NCI-H187 treated with DMSO at 0.1 percent for 48 hours (cell line): ENCODE measurements around the gene RRP1.
"Not testable (repeated sequence)": the region's sequence is repeated elsewhere in the genome, so short reads cannot be mapped to it uniquely, and the experiment has no call there.

Source experiments
- DNase-seq: peaks from one replicate; lab custom pipeline; 2025; lab: John Stamatoyannopoulos, UW

The RRP1 gene

DNA sequence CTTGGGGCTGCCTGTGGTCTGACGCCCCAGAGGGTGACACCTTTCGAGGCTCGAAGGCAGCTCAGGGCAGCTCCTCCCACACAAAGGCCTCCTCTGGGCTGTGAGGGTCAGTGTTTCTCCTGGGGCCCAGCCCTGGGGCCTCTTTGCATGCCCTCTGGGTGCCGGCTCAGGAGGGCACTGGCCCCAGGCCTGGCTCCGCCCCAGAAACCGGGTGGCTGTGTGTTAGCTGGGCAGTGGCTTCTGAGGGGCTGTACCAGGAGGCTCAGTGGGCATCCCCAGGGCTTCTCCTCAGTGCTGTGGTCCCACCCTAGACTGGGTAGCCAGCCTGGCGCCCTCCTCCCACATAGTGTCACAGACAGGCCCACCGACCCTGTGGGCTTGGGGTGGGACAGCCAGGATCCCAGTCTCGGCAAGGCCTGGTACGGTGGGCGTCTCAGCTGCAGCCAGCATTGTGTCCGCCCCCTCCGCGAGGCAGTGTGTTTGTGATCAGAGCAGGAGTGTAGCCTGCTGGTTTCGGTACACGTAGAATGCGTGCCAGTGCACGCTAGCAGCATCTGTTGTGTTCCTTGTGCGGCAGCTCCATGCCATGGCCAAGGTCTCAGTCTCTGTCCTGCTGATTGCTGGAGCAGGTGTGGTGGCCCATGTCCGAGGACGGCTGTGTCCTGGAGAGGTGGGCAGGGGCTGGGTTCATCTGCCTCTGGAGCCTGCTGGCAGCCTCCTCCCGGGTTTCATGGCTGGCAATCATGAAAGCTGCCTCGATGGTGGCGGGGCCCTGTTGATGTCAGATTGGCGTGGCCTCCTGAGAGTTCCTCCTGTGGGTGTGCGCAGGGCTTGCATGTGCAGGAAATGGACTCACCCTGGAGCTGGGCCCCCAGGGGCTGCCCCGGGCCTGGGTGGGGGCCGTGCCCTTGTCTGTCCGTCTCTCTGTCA is 28.0 kb downstream of the RRP1 start:
- no peak for DNase-seq

DNA sequence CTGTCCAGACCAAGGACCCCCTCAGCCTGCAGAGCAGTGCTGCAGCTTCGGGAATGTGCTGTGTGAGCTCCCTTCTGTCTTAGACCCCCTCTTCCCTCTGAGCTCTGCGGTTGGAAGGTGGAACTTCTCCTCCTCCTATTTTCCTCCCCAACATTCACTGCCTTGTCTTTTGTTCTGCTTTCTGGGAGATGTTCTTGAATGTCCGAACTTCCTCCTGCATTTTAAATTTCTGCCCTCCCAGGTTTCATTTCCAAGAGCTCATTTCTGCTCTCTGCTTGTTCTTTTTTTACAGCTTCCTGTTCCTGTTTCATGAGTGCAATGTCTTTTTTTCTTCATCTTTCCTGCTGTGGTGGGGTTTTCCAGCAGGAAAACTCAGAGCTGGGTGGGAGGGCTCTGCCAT is 29.3 kb downstream of the RRP1 start:
- no peak for DNase-seq

DNA sequence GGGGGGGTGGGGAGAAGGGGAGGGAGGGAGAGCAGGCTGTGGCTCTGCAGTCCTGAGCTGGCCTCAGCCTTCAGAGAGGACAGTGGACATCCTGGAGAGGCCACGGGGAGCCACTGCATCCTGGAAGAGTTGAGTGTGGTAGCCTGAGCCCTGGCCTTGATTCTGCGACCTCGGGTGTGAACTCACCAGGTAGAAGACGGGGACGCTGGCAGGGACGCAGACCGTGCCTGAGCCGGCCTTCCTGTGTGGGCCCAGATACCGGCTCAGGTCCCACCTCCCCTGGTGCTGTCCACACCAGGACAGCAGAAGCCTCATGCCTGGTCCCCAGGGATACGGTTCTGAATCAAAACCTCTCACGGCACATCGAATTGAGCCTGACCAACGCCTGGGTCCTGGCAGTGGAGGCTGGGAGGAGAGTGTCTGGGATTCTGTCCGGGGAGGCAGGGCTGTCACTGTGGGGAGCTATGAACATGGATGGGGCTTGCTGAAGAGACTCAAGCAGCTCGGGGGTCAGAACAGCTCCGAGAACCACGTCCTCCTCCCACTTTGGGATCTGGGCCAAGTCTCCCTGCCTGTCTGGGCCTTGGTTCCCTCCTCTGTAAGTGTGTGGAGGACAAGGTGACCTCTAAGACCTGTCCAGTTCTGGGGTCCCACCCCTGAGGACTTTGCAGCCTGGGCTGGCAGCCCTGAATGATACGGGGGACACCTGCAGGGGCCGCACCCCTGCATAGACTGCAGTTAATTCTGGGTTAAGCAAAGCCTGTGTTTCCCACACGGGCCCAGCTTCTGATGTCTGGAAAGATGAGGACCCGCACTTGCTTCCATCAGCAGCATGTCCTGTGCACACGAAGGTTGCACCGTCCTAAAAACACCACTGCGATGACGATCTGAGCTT is 30.4 kb downstream of the RRP1 start:
- DNase-seq, result no peak

GRCh38 chr21:43820466-43820865 is 31.1 kb downstream of the RRP1 start:
- no peak for DNase-seq

DNA sequence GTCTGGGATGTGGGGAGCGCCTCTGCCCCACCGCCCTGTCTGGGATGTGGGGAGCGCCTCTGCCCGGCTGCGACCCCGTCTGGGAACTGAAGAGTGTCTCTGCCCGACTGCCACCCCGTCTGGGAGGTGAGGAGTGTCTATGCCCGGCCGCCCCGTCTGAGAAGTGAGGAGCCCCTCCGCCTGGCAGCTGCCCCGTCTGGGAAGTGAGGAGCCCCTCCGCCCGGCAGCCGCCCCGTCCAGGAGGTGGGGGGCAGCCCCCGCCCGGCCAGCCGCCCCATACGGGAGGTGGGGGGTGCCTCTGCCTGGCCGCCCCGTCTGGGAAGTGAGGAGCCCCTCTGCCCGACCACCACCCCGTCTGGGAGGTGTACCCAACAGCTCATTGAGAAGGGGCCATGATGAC is 32.8 kb downstream of the RRP1 start:
- DNase-seq, result not testable (repeated sequence)

DNA sequence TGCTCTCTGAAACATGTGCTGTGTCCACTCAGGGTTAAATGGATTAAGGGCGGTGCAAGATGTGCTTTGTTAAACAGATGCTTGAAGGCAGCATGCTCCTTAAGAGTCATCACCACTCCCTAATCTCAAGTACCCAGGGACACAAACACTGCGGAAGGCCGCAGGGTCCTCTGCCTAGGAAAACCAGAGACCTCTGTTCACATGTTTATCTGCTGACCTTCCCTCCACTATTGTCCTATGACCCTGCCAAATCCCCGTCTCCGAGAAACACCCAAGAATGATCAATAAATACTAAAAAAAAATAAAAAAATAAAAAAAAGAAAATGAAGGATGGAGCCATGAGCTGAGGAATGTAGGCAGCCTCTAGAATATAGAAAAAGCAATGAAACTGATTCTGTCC is 33.4 kb downstream of the RRP1 start:
- not testable (repeated sequence) for DNase-seq

DNA sequence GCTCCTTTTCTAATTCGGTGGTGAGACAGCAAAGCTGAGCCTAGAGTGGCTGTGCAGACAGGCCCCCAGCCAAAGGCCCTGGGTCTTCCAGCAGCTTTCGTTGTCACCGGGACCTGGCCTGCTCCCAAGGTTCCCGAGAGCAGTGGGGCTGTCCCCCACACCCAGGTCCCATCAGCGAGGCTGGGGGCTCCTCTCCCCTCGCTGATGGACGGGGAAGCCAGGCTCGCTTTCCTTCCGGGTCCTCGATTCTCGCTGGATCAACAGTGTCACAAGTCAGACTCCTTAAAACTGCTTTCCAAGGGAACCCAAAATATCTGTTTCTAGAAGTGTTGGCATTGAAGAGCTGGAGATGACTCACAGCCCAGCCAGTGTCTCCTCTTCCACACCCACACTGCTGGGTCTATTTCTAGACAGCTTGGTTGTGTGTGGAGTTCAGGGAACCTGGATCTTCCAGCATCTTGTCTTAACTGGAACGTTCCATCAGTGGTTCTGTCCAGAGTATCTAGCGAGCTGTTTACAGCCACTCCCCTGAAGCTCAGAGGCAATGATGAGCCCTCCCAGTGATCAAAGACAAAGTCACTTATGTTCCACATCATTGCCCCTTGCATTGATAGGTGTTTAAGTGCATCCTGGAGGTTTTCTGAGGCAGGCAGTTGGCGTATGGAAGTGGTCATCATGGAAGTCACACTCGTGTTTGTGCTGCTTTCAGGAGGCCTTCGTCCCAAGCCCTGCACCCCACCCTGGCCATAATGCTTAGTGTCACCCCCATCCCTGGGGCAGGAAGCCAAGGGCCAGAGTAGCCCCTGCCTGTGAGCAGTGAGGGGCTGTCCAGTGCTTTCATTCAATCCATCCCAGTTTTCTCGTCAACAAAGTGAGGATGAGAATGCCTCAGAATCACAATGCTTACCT is 35.2 kb downstream of the RRP1 start:
- no peak for DNase-seq

DNA sequence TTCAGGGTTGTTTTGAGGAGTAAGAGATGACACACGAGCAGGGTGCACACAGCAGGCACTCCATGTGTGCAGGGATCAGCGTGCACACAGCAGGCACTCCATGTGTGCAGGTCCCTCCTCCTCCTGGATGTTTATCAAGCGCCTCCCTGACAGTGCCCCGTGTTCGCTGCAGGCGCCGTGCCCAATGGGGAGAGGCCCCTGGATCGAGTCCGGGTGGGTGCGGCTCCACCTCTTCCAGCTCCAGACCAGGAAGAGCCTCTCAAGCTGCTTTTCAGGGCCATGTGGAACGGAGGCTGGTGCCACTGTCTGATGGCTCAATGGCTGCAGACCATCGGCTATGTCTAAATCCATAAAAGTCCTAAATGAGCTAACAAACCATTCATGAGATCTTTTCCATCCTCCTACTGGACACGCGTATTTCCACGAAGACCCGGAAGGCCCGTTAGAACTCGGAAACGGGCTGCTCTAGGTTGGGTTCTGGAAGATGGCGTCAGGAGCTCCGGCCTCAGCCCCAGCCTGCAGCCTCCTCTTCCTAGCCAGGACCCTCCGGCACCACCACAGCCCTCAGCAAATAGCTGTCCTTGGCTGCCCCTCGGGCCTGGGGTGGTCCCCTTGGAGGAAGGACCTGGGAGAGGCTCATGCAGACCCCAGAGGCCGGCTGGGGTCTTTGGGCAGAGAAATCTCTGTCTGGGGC is 36.0 kb downstream of the RRP1 start:
- no peak for DNase-seq

GRCh38 chr21:43825936-43826622 is 36.7 kb downstream of the RRP1 start:
- no peak for DNase-seq

- no peak for DNase-seq
These were observed 37.2 kb downstream of the RRP1 start for GRCh38 chr21:43826623-43826974.

GRCh38 chr21:43827015-43827611 is 37.7 kb downstream of the RRP1 start:
- no peak for DNase-seq

DNA sequence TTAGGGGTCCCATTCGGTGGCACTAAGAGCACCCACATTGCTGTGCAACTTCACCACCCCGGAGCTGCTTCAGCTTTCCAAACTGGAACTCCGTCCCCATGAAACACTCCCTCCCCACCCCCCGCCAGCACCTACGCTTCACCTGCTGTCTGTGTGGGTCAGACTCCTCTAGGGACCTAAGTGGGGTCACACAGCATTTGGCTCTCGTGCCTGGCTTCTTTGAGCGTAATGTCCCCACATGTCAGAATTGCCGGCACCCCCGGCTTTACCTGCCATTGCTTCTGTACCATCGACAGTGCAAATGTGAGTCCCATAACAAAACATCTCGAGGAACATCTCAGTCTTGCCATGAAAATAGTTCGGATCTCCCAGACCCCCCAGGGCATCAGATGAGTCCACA is 39.8 kb downstream of the RRP1 start:
- no peak for DNase-seq

- DNase-seq, result no peak
These were observed 40.3 kb downstream of the RRP1 start for GRCh38 chr21:43829575-43830119.

GRCh38 chr21:43832158-43832550 is 42.8 kb downstream of the RRP1 start:
- DNase-seq, result no peak

GRCh38 chr21:43832648-43833047 is 43.3 kb downstream of the RRP1 start:
- DNase-seq, result no peak

GRCh38 chr21:43834146-43834905 is 44.9 kb downstream of the RRP1 start:
- no peak for DNase-seq

GRCh38 chr21:43835050-43835449 is 45.7 kb downstream of the RRP1 start:
- DNase-seq, result no peak

DNA sequence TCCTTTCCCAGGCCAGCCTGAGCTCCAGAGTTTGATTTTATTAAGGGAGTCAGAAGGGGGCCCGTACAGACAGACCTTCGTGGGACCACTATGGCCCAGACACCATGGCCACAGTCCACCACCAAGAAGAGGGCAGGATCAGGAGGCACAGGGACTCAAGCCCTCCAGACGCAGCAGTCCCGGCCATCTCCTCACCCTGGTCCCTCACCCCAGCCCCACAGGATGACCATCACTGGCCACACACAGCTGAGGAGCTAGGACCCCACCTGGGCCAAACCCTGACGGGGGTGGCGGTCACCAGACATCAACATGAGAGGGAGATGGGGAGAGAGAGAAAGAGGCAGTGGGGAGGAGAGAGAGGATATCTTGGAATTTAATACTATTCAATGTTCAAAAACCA is 46.5 kb downstream of the RRP1 start:
- no peak for DNase-seq

GRCh38 chr21:43836616-43837015 is 47.2 kb downstream of the RRP1 start:
- DNase-seq, result no peak
